BE2C (cell line): ENCODE results near the gene NRXN2.

Source experiments
- DNase-seq: peaks from one replicate; pipeline ENCODE4 v3.0.0-alpha.2; 2020
- H3K27me3 ChIP-seq: fragments of 250-450 bp; sonication (Bioruptor Pico); 2 replicates; pipeline ENCODE4 v1.5.1; 2020; ENCODE audit warnings: mild to moderate bottlenecking
- H3K36me3 ChIP-seq: fragments of 250-450 bp; sonication (Bioruptor Pico); 2 replicates; pipeline ENCODE4 v1.5.1; 2020; ENCODE audit warnings: mild to moderate bottlenecking
- H3K4me1 ChIP-seq: fragments of 250-450 bp; sonication (Bioruptor Pico); 2 replicates; pipeline ENCODE4 v1.5.1; 2020
- H3K4me3 ChIP-seq: 2 replicates; pipeline ENCODE4 v1.5.1; 2011; ENCODE audit warnings: low read depth, low read length
- H3K9me3 ChIP-seq: fragments of 250-450 bp; sonication (Bioruptor Pico); 2 replicates; pipeline ENCODE4 v1.5.1; 2020
- TF ChIP-seq, protein P1 (sequence below): IDR thresholded peaks from 2 replicates; pipeline ENCODE4 v1.5.1; 2012; ENCODE audit warnings: mild to moderate bottlenecking, low read depth, low read length

NRXN2 gene

DNA sequence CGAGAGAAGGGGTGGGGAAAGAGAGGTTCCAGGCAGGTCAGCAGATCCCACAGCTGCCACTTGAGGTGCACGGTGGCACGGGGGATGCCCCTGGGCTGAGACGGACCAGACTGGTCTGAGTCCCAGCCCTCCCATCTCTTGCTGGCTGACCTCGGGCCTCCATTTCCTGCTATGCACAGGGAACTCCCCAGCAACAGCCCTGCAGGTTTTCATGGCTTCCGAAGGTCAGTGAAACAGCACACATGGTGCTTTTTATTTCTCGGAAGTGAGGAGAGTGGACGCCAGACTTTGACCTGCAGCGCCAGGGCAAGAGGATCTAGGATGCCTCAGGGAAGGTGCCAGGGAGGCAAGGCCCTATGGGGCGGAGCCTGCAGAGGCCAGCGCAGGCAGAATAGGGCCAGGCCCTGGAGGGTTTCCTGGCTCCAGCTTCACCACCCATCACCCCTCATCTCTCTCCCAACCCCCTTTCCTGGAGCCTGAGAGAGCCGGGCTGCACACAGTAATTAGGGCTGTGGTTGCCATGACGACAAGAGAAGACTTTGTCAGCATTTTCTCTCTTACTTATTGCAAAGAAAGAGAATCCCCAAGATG is 102.5 kb downstream of the NRXN2 start:
- no peak overlapping the region for H3K4me3 ChIP-seq

DNA sequence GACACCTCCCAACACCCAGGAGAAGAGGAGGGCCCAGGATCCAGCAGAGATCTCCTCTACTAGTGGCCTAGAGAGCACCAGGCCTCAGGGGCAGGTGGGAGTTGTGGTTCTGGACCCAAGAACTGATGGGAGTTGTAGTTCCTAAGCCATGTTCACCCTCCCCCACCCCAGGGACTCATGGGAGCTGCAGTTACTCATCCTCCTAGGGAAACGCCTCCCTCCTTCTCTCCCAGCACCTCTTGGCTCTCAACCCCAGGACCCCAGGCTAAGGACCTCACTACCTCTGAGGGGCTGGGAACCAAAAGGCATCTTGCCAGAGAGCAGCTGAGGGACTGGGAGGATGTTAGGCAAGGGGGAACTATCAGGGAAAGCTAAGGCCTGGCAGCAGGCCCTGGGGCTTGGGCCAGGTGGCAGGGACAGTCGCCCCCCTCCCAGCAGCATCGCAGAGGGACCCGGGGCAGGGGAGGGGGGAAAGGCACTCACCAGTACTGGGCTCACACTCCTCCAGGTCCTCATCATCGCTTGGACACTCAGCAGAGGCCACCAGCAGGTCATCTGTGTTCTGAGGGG is 103.1 kb downstream of the NRXN2 start:
- peak; percentile 44 for DNase-seq
- H3K9me3 ChIP-seq, result no peaks in the 10 kb centered on the region
- H3K36me3 ChIP-seq, result no peaks in the 10 kb centered on the region
- no peak overlapping the region for H3K4me3 ChIP-seq
- TF ChIP-seq, protein P1, sequence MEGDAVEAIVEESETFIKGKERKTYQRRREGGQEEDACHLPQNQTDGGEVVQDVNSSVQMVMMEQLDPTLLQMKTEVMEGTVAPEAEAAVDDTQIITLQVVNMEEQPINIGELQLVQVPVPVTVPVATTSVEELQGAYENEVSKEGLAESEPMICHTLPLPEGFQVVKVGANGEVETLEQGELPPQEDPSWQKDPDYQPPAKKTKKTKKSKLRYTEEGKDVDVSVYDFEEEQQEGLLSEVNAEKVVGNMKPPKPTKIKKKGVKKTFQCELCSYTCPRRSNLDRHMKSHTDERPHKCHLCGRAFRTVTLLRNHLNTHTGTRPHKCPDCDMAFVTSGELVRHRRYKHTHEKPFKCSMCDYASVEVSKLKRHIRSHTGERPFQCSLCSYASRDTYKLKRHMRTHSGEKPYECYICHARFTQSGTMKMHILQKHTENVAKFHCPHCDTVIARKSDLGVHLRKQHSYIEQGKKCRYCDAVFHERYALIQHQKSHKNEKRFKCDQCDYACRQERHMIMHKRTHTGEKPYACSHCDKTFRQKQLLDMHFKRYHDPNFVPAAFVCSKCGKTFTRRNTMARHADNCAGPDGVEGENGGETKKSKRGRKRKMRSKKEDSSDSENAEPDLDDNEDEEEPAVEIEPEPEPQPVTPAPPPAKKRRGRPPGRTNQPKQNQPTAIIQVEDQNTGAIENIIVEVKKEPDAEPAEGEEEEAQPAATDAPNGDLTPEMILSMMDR, result no peak
- H3K4me1 ChIP-seq, result peaks cover 10% of the 10 kb centered on the region
- no peaks in the 10 kb centered on the region for H3K27me3 ChIP-seq

More for the DNA sequence above, 102.5 kb downstream of the NRXN2 start:
- peak; percentile 21 for DNase-seq
- H3K36me3 ChIP-seq, result no peaks in the 10 kb centered on the region
- H3K27me3 ChIP-seq, result no peaks in the 10 kb centered on the region
- TF ChIP-seq, protein P1, result no peak
- no peaks in the 10 kb centered on the region for H3K9me3 ChIP-seq
- peaks cover 10% of the 10 kb centered on the region for H3K4me1 ChIP-seq

DNA sequence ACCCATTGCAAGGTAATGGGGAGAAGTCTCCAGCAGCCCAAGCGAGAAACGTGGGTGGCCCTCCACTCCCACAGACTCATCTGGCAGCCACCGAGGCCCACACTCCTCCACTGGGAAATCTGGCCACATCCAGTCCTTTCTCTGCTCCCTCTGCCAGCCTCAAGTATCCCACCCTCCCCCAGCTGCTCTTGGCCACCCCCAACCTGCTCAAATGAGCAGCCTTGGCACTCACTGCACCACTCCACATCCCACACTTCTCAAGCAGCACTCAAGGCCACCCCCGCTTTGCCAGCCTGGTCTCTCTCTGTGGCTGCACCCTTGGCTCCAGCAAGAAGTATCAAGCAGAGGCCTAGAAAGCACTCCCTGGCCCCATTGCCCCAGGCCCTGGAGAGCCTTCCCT is 103.8 kb downstream of the NRXN2 start:
- no peaks in the 10 kb centered on the region for H3K36me3 ChIP-seq
- no peaks in the 10 kb centered on the region for H3K9me3 ChIP-seq
- peaks cover 10% of the 10 kb centered on the region for H3K4me1 ChIP-seq
- DNase-seq, result no peak
- no peaks in the 10 kb centered on the region for H3K27me3 ChIP-seq
- no peak overlapping the region for H3K4me3 ChIP-seq
- TF ChIP-seq, protein P1, result no peak

DNA sequence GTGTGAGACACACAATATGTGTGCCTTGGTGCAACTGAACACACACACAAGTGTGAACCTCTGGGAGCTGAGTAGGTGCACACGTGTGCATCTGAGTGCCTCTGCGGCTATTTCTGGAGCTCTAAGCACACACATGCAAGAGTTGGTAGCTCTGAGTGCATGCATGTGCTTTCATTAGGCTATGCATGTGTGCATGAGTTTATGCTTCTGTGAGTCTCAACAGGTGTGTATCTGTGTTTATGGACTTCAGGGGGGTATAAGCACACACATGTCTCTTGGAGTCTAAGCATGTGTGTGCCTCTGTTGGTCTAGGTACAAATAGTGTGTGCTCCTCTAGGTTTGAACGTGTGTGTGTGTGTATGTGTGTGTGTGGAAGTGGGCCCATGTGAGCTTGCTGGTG is 106.2 kb downstream of the NRXN2 start:
- Histone ChIP-seq H3K27me3 (no peaks in the 10 kb centered on the region), H3K4me1 (peaks cover 10% of the 10 kb centered on the region), H3K4me3 (no peak overlapping the region), H3K36me3 (no peaks in the 10 kb centered on the region), H3K9me3 (no peaks in the 10 kb centered on the region)
- TF ChIP-seq, protein P1, result no peak
- no peak for DNase-seq

DNA sequence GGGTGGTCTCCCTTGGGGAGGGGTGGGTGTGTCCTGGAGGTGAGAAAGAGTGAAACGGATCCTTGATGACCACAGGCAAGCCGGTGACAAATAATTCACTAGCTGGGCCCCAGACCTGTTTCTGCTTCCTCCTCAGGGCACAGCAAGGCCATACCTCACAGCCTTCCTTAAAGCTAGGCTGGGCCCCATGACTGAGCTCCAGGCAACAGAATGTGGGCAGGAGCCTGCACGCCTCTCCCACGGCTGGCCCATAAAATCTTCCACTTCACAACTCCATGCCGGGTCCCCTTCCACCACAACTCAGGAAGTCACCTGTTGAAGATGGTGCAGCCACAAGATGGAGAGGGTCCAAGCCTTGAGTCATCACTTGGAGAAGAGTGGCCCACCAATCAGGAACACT is 108.1 kb downstream of the NRXN2 start:
- Histone ChIP-seq H3K9me3 (no peaks in the 10 kb centered on the region), H3K36me3 (no peaks in the 10 kb centered on the region), H3K4me3 (no peak overlapping the region), H3K27me3 (no peaks in the 10 kb centered on the region), H3K4me1 (peaks cover 1% of the 10 kb centered on the region; the same call in 1 of the 2 replicates)
- TF ChIP-seq, protein P1, result no peak
- DNase-seq, result no peak

DNA sequence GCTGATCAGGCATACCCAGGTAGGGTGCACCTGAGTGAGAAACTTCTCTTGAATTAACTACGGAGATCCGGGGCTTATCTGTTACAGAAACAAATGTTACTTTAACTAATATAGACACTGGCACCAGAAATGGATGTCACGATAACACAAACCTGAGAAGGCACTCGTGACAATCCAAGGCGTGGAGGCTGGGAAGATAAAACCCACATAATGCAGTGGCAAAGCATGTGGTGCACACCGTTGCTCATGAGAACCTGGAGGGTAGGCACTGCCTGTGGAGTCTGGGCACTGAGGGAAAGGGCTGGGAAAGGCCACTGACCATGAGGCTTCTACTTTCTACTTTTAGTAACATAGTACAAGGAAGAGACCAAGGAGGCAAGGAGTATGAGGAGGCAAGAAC is 109.3 kb downstream of the NRXN2 start:
- Histone ChIP-seq H3K4me3 (no peak overlapping the region), H3K36me3 (no peaks in the 10 kb centered on the region), H3K27me3 (no peaks in the 10 kb centered on the region), H3K9me3 (no peaks in the 10 kb centered on the region), H3K4me1 (no peaks in the 10 kb centered on the region)
- no peak for DNase-seq
- TF ChIP-seq, protein P1, result no peak
